GM12878 (cell line): Measurements from ENCODE around the gene GLS. TPM values are rescaled to one million over a fixed set of nuclear protein-coding genes. Genes with fewer than 3 reads are reported as not detected.

Experiments
- ATAC-seq: fragments of 200-7000 bp; cut with Tn5 transposase; 3 replicates; pipeline ENCODE4 v1.9.1; 2020; ENCODE audit warnings: mild to moderate bottlenecking, moderate library complexity
- BruUV-seq: library from RNA; stranded (reverse); fragments of 400-500 nt; replicated peaks from 2 replicates; lab custom pipeline; 2021; lab: Mats Ljungman, UMichigan
- CTCF ChIA-PET: fragments of 300-600 bp; sonication (Branson Sonifier 250); formaldehyde crosslinking; extraction: SDS; loops from one replicate; lab custom pipeline; 2021; ENCODE audit warnings: inconsistent platforms; lab: Yijun Ruan, JAX
- POLR2A ChIA-PET: fragments of 350-600 bp; formaldehyde crosslinking; extraction: SDS; loops from one replicate; lab custom pipeline; 2021; ENCODE audit warnings: inconsistent platforms; lab: Charles Lee
- RAD21 ChIA-PET: fragments of 300-600 bp; sonication (Branson Sonifier 250); formaldehyde crosslinking; loops from one replicate; lab custom pipeline; 2023; ENCODE audit warnings: antibody characterized with exemption; ENCODE audit not compliant: unreplicated experiment; lab: Charles Lee
- SMC1A ChIA-PET: fragments of 300-600 bp; sonication (Branson Sonifier 250); formaldehyde crosslinking; loops from one replicate; lab custom pipeline; 2023; ENCODE audit not compliant: unreplicated experiment, uncharacterized antibody; lab: Charles Lee
- DNase-seq: peaks from one replicate; pipeline ENCODE4 v3.0.0-alpha.2; 2011; ENCODE audit warnings: low read depth, low spot score
- FAIRE-seq: peaks from 3 replicates; lab custom pipeline; 2011; peaks lifted over from hg19 to GRCh38; lab: Jason Lieb, UNC
- H2AFZ ChIP-seq: 2 replicates; pipeline ENCODE4 v1.6.0; 2011; ENCODE audit warnings: low read depth, low read length, control low read depth; ENCODE audit not compliant: control insufficient read depth
- H3K27ac ChIP-seq: 2 replicates; pipeline ENCODE4 v1.5.1; 2011; ENCODE audit warnings: control low read depth; ENCODE audit not compliant: control insufficient read depth, insufficient read depth
- H3K27me3 ChIP-seq, 2 experiments: replicated peaks in 1 of 2; 2 replicates each; pipeline versions ENCODE4 v1.6.0 to v1.6.1; 2011; ENCODE audit warnings: low read length in 1 of 2; ENCODE audit not compliant: control insufficient read depth in 2 of 2, insufficient read depth in 2 of 2
- H3K36me3 ChIP-seq, 2 experiments: 2 replicates each; pipeline ENCODE4 v1.5.1; 2011; ENCODE audit warnings: low read length in 1 of 2; ENCODE audit not compliant: control insufficient read depth in 2 of 2, insufficient read depth in 2 of 2
- H3K4me1 ChIP-seq: 2 replicates; pipeline ENCODE4 v1.6.1; 2011; ENCODE audit warnings: mild to moderate bottlenecking, low read length, moderate library complexity, mixed read lengths; ENCODE audit not compliant: control insufficient read depth, insufficient read depth
- H3K4me2 ChIP-seq: 2 replicates; pipeline ENCODE4 v1.6.0; 2011; ENCODE audit warnings: control low read depth; ENCODE audit not compliant: control insufficient read depth, insufficient read depth
- H3K4me3 ChIP-seq: fragments of 200-600 bp; sonication (generic); 2 replicates; pipeline ENCODE4 v1.5.1; 2016
- H3K79me2 ChIP-seq: 2 replicates; pipeline ENCODE4 v1.6.0; 2011; ENCODE audit warnings: low read length; ENCODE audit not compliant: control insufficient read depth, insufficient read depth
- H3K9ac ChIP-seq: 2 replicates; pipeline ENCODE4 v1.8.0; 2011; ENCODE audit warnings: low read length, control low read depth, mixed read lengths; ENCODE audit not compliant: control insufficient read depth, insufficient read depth
- H3K9me3 ChIP-seq: replicated peaks from 3 replicates; pipeline ENCODE4 v1.5.1; 2011; ENCODE audit warnings: mild to moderate bottlenecking, low read length; ENCODE audit not compliant: control insufficient read depth, insufficient read depth
- H4K20me1 ChIP-seq: 2 replicates; pipeline ENCODE4 v1.6.0; 2011; ENCODE audit not compliant: control insufficient read depth, insufficient read depth
- MEF2B ChIP-seq: fragments of 450-650 bp; IDR thresholded peaks from 2 replicates; pipeline ENCODE4 v1.6.1; 2018; ENCODE audit warnings: mild to moderate bottlenecking, moderate library complexity; ENCODE audit not compliant: partially characterized antibody, poor library complexity, severe bottlenecking
- POLR2AphosphoS5 ChIP-seq: IDR thresholded peaks from 2 replicates; pipeline ENCODE4 v1.6.1; 2011; ENCODE audit warnings: mild to moderate bottlenecking, low read length, inconsistent platforms
- POU2F2 ChIP-seq: IDR thresholded peaks from 3 replicates; pipeline ENCODE4 v1.6.1; 2011; ENCODE audit warnings: low read depth, mild to moderate bottlenecking, low read length, borderline replicate concordance
- ZNF274 ChIP-seq: IDR thresholded peaks from one replicate; pipeline ENCODE4 v1.8.0; 2011; ENCODE audit not compliant: insufficient read length, insufficient read depth
- WGBS: methylation state at CpG from one replicate; pipeline ENCODE4 v1.1.6; 2016; ENCODE audit warnings: low lambda C conversion rate; ENCODE audit not compliant: insufficient replicate concordance, insufficient coverage; ENCODE audit errors: missing lambda C conversion rate; 5-methylcytosine and 5-hydroxymethylcytosine counted together
- in situ Hi-C: fragments of 300-500 bp; cut with MboI; formaldehyde crosslinking; loops from 9 replicates; pipeline ENCODE4 v1.14.3; 2018; ENCODE audit warnings: mixed read lengths
- intact Hi-C: fragments of 100-400 bp; cut with micrococcal nuclease; formaldehyde crosslinking; loops from one replicate; pipeline ENCODE4 v1.14.2; 2022; ENCODE audit not compliant: unreplicated experiment
- polyA plus RNA-seq, 11 experiments: library from polyadenylated mRNA; depleted of rRNA in 4 of 11; unstranded in 6 of 11; stranded (reverse) in 5 of 11; fragments of >200 nt; fragmentation: Nextera tagmentation in 4 of 11; fragmentation: Illumina TruSeq in 1 of 11; extraction: Ambion mirVana in 4 of 11; extraction: Trizol in 1 of 11; gene quantifications; 1 replicate in 1 of 11; 2 replicates in 10 of 11; pipeline versions ENCODE4 v1.2.1 to v1.2.3, GENCODE V29; 2011 to 2016; ENCODE audit warnings: inconsistent platforms in 2 of 11, missing spikeins in 2 of 11, low read depth in 1 of 11
- total RNA-seq, 4 experiments: library from RNA; depleted of rRNA in 3 of 4; stranded (reverse); fragments of >200 nt in 3 of 4; fragmentation: Illumina TruSeq in 1 of 4; extraction: Trizol in 1 of 4; gene quantifications; 2 replicates each; pipeline versions ENCODE4 v1.2.1 to v1.2.3, GENCODE V29; 2013 to 2021

Gene GLS
- total and polyA plus RNA-seq, 10 of the 15 experiments (the other 5 are each of a cell fraction or from before 2014, with no cell fraction given), result 15.7 to 145 (median 70.8) TPM

DNA sequence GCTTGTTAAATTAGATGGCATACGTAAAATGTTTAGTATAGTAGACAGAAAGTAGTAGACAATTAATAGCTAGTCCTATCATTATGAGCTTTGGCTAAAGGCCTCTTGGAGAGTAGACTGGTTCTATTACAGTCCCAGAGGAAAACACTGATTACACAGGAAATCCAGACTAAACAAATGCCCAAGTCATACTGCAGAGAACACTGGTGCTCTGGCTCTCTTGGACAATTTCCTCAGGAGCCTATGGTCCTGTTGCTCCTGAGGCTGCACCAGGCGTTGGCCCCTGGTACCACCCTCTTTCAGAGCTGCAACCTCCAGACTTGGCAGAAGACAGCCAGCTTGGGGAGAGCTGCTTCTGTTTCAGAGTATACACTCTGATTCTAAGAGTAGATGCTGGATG is 91.6 kb downstream of the GLS start:
- H3K27me3 ChIP-seq, result no peaks in the 10 kb centered on the region
- BruUV-seq, result no TSS peak
- H3K27ac ChIP-seq, result no peak overlapping the region
- ChIA-PET CTCF (no interaction called here), SMC1A (interaction anchor here (0.5 to 1.2 kb wide), 3 partner anchors 12 to 122 kb away, joined by 3 read pairs; no protein-coding TSS in a partner anchor), RAD21 (interaction anchor here (2.1 kb wide), 1 partner anchor 121 kb away, joined by 6 read pairs; no protein-coding TSS in a partner anchor), POLR2A (interaction anchor here (0.6 to 1.0 kb wide), 2 partner anchors 11 to 47 kb away, joined by 3 to 5 read pairs; no protein-coding TSS in a partner anchor)
- H2AFZ ChIP-seq, result no peak overlapping the region
- no peaks in the 10 kb centered on the region for H3K4me1 ChIP-seq
- in situ Hi-C loops, result no loop called here
- no peaks in the 10 kb centered on the region; the same call in none of the 2 replicates for H3K79me2 ChIP-seq
- no peak for FAIRE-seq
- no peak overlapping the region for H3K9ac ChIP-seq
- peaks cover 41 to 85% of the 10 kb centered on the region in 2 experiments for H3K36me3 ChIP-seq
- ATAC-seq, result no peak
- TF ChIP-seq POLR2AphosphoS5, result 0 out of 2 replicates have a peak, but pooled peaks have one; percentile 20
- no peak for TF ChIP-seq MEF2B
- no peak overlapping the region for H3K4me3 ChIP-seq
- WGBS, result 100% methylated on average over 2 of the region's 2 CpGs
- no peaks in the 10 kb centered on the region for H3K9me3 ChIP-seq
- no peak overlapping the region for H3K4me2 ChIP-seq
- intact Hi-C loops, result no loop called here
- DNase-seq, result no peak
- H4K20me1 ChIP-seq, result peaks cover 10% of the 10 kb centered on the region

- BruUV-seq, result no TSS peak
- Histone ChIP-seq H3K27me3 (no peaks in the 10 kb centered on the region), H3K36me3 (peaks cover 45 to 88% of the 10 kb centered on the region in 2 experiments), H3K4me3 (no peak overlapping the region), H3K4me2 (no peak overlapping the region), H3K79me2 (no peaks in the 10 kb centered on the region; the same call in none of the 2 replicates), H4K20me1 (peaks cover 13% of the 10 kb centered on the region), H3K4me1 (no peaks in the 10 kb centered on the region), H3K9me3 (no peaks in the 10 kb centered on the region), H2AFZ (no peak overlapping the region), H3K9ac (no peak overlapping the region), H3K27ac (no peak overlapping the region)
- CTCF ChIA-PET, result no interaction called here
- in situ Hi-C loops (no loop called here), intact Hi-C loops (no loop called here)
- FAIRE-seq, result no peak
- RAD21 ChIA-PET, result interaction anchor here (2.1 kb wide), 1 partner anchor 122 kb away, joined by 6 read pairs; no protein-coding TSS in a partner anchor
- SMC1A ChIA-PET, result interaction anchor here (0.5 to 1.2 kb wide), 3 partner anchors 11 to 1175 kb away, joined by 3 read pairs; no protein-coding TSS in a partner anchor
- ATAC-seq, result no peak
- 67% methylated on average over 3 of the region's 3 CpGs for WGBS
- DNase-seq, result no peak
- TF ChIP-seq POLR2AphosphoS5 (peak; percentile 41; the same call in 1 of the 2 replicates), ZNF274 (no peak), POU2F2 (no peak)
- POLR2A ChIA-PET, result interaction anchor here (0.6 to 1.0 kb wide), 3 partner anchors 10 to 150 kb away, joined by 3 to 5 read pairs (median 4); no protein-coding TSS in a partner anchor
These were observed 92.2 kb downstream of the GLS start for GRCh38 chr2:190972846-190973245.
